Activated T-cell treated with anti-CD3 and anti-CD28 coated beads, Interleukin-2, amount 50 U/mL, for 4 hours (primary cell): Measurements from ENCODE around the gene STAT3. TPM values are rescaled to one million over a fixed set of nuclear protein-coding genes. Genes with fewer than 3 reads are reported as not detected.

ENCODE experiments used
- total RNA-seq, 3 donors: library from RNA; stranded (reverse); gene quantifications; one replicate each; pipeline ENCODE4 v1.2.1, GENCODE V29; 2021

The STAT3 gene
- total RNA-seq, 3 donors from 2014 or later: 172 to 175 (median 173) TPM

Other genes with a start within 250 kb of the STAT3 start
- gene RAB5C, start 233.5 kb downstream of the STAT3 start, total RNA-seq: 10 to 100 TPM; 76.5 to 81.0 (median 79.1) TPM
- 1 to 10 TPM; 2.2 to 2.6 (median 2.6) TPM for gene KCNH4, start 207.3 kb downstream of the STAT3 start, total RNA-seq
- gene HCRT, start 203.0 kb downstream of the STAT3 start, total RNA-seq: not detected
- 10 to 100 TPM; 24.0 to 24.9 (median 24.7) TPM for gene GHDC, start 193.9 kb downstream of the STAT3 start, total RNA-seq
- 10 to 100 TPM; 62.9 to 86.7 (median 71.9) TPM for gene STAT5B, start 112.1 kb downstream of the STAT3 start, total RNA-seq
- gene STAT5A, start 99.9 kb downstream of the STAT3 start, total RNA-seq: 100 to 1,000 TPM; 193 to 264 (median 220) TPM
- 1 to 10 TPM in 1 of 3 donors, under 1 TPM in 2; 0.76 to 1.1 (median 0.92) TPM for gene CAVIN1, start 34.8 kb upstream of the STAT3 start, total RNA-seq
- 10 to 100 TPM; 12.8 to 18.0 (median 14.4) TPM for gene ATP6V0A1, start 70.4 kb upstream of the STAT3 start, total RNA-seq
- gene NAGLU, start 147.8 kb upstream of the STAT3 start, total RNA-seq: 10 to 100 TPM; 11.6 to 12.9 (median 12.0) TPM
- under 1 TPM; 0.10 to 0.53 (median 0.33) TPM for gene HSD17B1, start 164.5 kb upstream of the STAT3 start, total RNA-seq
- 100 to 1,000 TPM in 2 of 3 donors, 10 to 100 TPM in 1; 98.8 to 110 (median 105) TPM for gene COASY, start 173.7 kb upstream of the STAT3 start, total RNA-seq
- 10 to 100 TPM; 69.3 to 90.1 (median 77.7) TPM for gene MLX, start 178.7 kb upstream of the STAT3 start, total RNA-seq
- 10 to 100 TPM; 23.5 to 31.0 (median 26.9) TPM for gene PSMC3IP, start 189.3 kb upstream of the STAT3 start, total RNA-seq
- 10 to 100 TPM; 27.2 to 37.9 (median 30.0) TPM for gene RETREG3, start 220.9 kb upstream of the STAT3 start, total RNA-seq
- gene TUBG1, start 221.2 kb upstream of the STAT3 start, total RNA-seq: 100 to 1,000 TPM in 1 of 3 donors, 10 to 100 TPM in 2; 91.7 to 103 (median 93.7) TPM